SW 1271 (cell line): ENCODE results near the gene MYL10.
"Not testable (repeated sequence)": the region's sequence is repeated elsewhere in the genome, so short reads cannot be mapped to it uniquely, and the experiment has no call there.

ENCODE experiments used
- DNase-seq, 2 experiments: peaks; one replicate each; lab custom pipeline; 2025; lab: John Stamatoyannopoulos, UW

MYL10 gene

DNA sequence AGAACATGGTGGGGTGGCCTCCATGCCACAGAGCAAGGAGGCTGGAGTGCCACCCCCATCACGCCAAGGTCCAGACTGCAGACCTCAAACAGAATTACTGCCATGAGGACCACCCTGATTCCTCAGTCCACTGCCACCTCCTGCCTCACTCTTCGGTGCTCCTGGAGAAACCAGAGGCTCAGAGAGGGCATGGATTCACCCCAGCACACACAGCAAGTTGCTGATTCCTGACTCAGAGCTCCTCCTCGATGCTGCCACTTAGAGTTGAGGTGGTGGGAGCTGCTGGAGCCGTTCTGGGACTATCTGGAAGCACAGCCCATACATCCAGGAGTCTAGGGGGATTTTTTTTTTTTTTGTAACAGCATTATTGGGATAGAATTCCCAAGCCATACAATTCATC is 22.0 kb upstream of the MYL10 start:
- no peak for DNase-seq

DNA sequence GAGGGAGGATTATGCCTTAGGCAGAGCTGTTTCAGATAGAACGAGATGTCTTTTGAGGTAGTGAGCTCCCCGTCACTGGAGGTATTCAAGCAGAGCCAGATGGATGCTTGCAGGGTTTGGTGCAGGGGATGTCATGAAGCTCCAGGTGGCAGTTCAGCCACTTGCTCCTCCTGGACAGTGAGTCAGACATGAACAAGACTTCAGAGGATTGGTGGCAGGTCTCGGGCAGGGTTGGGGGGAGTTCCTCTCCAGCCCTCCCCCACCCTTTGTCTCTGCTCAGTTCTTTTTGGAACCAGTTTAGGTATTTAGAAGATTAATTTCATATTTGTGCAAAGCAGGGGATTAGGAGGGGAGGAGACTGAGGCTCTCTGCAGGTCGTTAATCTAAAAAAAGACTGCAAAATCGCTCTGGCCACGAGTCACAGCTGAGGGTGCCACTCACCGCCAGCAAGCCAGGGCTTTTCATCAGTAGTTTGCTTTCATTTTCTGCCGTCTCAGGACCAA is 21.5 kb upstream of the MYL10 start:
- no peak for DNase-seq

DNA sequence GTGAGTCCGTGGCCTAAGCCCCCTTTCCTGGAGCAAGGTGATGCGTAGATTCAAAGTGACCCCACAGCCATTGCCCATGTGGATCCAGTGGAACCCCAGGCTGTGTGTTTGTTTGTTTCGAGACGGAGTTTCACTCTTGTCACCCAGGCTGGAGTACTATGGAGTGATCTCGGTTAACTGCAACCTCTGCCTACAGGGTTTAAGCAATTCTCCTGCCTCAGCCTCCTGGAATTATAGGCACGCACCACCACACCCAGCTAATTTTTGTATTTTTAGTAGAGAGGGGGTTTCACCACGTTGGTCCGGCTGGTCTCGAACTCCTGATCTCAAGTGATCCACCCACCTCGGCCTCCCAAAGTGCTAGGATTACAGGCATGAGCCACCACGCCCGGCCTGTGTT is 18.8 kb upstream of the MYL10 start:
- DNase-seq, result not testable (repeated sequence)

- DNase-seq, result no peak
Measured at GRCh38 chr7:101645951-101646350, 16.9 kb upstream of the MYL10 start.

GRCh38 chr7:101644879-101645278 is 15.8 kb upstream of the MYL10 start:
- DNase-seq, result no peak

GRCh38 chr7:101639127-101639526 is 10.0 kb upstream of the MYL10 start:
- not testable (repeated sequence) for DNase-seq

- no peak for DNase-seq
Measured at GRCh38 chr7:101636822-101637623, 7.9 kb upstream of the MYL10 start.

DNA sequence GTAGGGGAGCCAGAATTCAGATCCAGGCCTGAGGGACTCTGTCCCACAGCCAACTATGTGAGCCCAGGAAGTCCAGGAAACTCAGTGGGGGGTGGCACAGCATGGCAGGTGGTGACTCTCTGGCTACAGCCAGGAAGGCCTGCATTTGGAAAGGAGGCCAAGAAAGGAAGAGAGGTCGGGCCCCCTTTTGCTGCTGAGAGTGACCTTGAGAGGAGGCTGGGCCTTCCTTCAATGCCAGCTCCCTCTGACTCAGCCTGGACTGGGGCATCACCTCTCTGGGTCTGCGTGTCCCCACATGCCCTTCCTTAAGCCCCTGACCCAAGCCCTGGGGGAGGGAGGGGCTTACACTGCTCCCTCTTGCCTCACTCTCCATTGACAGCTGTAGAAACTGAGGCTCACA is 6.4 kb upstream of the MYL10 start:
- no peak for DNase-seq

GRCh38 chr7:101634196-101634717 is 5.2 kb upstream of the MYL10 start:
- DNase-seq, result no peak

GRCh38 chr7:101633511-101633910 is 4.4 kb upstream of the MYL10 start:
- no peak for DNase-seq

DNA sequence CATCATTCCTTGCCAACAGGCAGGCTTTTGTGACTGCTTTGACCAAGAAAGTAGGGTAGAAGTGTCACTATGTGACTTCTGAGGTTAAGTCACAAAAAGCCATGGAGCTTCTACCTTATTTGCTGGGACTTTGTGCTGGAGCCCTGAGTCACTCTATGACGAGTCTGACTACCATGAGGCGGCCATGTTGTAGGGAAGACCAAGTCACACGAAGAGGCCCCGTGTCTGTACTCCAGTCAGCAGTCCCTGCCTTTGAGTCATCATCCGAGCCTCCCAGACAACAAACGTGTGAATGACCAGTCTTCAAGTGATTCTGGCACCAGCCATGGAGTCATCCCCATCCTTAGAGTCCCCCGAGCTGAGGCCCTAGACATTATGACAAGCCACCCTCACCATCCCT is 3.5 kb upstream of the MYL10 start:
- DNase-seq, result no peak

DNA sequence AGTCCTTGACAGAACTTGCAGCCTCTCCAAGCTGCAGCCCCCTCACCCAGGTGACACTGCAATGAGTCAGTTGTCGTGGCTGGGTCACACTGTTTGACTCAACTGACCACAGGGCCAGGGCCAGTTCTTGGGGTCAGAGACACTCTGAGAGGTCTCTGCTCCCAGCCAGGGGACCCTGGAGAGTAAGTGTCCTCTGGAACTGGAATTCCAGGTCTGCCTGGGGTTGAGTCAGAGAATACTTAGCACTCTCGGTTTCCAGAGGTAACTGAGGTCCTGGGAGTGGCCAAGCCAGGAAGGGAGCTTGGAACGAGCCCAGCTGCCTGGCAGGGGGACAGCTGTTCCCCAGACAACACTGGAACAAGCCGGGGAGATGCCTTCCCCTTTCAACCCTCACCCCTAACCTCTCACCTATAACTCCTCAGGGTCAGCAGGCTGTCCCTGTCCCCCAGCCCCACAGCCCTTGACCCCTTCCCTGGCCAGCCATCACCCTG is 2.2 kb upstream of the MYL10 start:
- no peak for DNase-seq

DNA sequence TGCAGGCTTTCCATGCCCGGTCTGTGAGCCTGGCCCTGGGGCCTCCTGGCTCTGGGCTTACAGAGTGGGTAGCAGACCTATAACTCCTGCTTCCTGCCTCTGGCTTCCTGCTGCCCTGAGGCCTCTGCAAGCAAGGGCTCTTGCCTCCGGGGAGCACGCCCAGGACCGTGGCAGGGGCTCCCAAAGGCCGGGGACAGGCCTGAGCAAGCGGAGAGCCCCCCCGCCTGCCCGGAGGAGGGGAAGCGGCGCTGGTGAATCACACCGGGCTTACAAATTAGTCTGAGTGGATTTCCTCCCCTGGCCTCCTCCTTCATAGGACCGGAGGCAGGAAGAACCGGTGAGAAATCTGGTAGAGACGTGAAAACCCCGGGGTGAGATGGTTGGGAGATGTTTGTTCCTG is 1.5 kb upstream of the MYL10 start:
- DNase-seq, result no peak

- no peak for DNase-seq
Measured at GRCh38 chr7:101628522-101628921, 574 bp downstream of the MYL10 start.

- DNase-seq, result no peak
Measured at GRCh38 chr7:101626758-101627157, 2.3 kb downstream of the MYL10 start.

DNA sequence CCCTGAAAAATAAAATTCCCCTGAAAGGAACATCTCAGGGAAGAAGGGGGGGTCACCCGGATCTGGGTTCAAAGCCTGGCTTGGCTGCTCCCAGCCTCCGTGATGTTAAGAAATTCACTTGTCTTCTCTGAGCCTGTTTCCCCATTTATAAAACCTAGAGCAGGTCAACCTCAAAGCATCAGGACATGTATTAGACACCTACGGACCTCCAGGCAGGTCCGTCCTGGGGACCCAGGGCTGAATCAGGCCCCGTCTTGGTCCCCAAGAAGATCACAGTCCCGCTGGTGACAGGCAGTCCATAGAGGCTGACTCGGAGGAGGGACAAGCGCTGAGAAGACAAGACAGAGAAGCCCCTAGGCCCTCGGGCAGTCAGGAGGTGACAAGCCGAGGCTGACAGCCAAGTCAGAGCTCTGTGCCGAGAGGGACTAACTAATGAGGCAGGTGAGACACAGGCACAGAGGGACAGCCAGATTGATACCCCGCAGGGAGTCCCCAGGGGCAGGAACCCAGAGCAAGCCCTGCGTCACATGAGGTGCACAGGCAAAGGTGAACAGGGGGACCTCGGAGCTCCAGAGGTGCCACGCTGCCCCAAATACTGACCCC is 2.9 kb downstream of the MYL10 start:
- no peak for DNase-seq

DNA sequence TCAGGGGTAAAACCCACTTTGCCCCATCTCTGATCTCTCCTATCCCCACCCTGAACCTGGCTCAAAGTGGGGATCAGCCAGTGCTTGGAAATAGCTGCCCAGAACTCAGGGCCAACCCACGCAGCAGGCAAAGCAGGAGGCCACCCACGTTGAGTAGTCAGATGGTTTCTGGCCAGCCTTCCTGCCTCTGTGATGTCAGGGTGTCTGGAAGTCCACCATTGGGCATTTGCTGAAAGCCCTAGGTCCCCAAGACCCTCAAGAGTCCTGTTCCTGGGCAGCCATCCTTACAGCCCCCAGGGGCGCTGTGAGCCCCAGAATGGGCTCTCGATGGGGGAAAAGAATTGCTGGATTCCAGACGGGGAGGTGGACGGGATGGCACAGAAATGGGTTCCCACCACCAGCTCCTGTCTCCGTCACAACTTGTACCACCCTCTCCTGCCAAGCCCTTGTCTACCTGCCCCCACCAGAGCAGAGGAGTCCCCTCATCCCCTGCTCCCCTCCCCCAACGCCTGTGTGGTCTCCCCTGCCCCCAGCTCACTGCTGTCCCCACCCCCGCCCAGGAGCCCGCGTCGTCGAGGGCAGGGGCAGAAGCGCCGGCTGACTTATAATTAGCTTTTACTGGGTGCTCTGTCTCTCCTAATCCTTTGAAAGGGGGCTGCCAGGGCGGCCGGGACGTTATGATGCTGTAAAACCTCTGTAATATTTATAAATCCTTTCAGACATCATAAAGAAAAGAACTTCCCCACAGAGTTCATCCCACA is 3.9 kb downstream of the MYL10 start:
- no peak for DNase-seq

DNA sequence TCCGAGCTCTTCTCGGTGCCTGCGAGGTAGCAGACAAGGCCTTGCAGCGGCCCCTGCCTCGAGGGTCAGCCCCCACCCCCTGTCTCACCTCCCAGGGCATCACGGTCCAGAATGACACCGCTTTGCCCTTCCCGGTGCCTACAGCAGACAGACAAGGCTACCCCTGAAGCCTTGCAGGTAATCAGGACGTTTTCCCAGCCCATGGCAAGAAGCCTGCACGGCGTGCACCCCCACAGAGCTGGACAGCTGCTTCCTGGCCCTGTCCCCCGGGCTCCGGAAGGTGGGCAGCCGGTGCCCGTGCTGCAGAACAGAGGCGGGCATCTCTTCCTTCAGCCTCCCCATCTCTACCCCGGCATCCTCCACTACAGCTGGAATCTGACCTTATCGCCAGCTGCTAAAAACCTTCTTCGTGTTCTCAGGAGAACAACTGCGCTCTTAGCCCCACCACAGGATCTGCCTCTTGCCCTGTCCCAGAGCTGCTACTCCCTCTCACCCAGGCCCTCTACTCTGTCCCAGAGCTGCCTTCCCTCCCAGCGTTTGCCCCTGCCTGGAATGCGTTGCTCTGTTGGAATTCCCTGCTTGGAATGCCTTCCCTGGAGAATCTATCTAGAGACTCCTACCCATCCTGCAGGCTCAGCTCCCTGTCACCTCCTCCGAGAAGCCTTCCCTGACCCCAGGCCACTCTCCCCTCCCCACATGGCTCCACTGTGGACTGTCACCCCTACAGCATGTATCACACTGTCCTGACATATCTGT is 4.7 kb downstream of the MYL10 start:
- DNase-seq, result no peak

GRCh38 chr7:101622609-101623173 is 6.4 kb downstream of the MYL10 start:
- no peak for DNase-seq

DNA sequence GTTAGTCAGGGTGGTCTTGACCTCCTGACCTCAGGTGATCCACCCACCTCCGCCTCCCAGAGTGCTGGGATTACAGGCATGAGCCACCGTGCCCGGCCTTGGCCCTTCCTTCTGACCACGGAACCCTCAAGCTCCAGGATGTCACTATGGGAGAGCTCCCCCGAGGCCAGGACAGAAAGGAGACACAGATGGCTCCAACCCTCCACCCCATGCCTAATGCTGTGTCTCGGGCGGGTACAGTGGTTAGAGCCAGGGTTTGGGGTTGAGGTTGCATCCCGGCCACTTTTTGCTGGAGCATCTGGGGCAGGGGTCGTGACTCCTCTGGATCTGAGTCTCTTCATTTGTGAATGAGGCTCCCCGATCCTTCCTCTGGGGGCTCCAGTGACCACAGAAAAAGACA is 8.1 kb downstream of the MYL10 start:
- no peak for DNase-seq

GRCh38 chr7:101620395-101620794 is 8.7 kb downstream of the MYL10 start:
- DNase-seq, result no peak
